ENCODE measurements around the gene CFAP65.

The CFAP65 gene

GRCh38 chr2:218961651-218962570 lies 79.4 kb downstream of the CFAP65 start:
- peak; percentile 42 to 43 for DNase-seq

GRCh38 chr2:218961229-218961628 lies 80.1 kb downstream of the CFAP65 start:
- DNase-seq, result no peak

- DNase-seq, result peak in 1 of 2 experiments; percentile 44
Observed at GRCh38 chr2:218960309-218961165, 80.8 kb downstream of the CFAP65 start.

- peak in 1 of 2 experiments; percentile 57 for DNase-seq
Observed at GRCh38 chr2:218959761-218960308, 81.5 kb downstream of the CFAP65 start.

DNA sequence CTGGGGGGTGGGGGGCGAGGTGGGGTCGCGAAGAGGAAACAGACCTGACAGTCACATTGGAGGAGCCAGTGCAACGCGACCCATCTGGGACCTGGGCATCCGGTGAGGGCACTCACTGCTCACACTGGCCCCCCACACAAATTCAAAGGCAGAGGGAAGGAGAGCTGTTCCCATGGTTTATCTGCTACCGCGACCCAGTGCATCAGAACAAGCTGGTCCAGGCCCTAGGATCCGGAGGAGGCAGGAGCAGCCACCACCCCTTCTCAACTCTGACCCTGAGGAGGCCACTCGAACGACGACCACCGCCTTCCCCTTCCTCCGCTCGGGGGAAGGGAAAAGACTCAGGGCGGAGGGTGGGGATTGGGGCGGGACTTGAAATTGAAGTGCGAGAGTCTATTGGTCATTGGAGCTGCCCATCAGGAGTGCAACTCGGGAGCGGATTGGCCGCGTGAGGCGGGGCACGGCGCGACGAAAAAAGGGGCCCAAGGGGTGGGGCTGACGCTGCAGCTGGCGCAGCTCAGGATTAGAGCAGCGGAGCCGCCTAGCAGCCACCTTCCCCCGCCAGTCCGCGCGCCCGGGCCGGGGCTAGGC lies 82.1 kb downstream of the CFAP65 start, which contains the start of gene CDK5R2:
CDK5R2 (plus strand) TSS at position 526 of the 591 bp plus-strand sequence. CDS start 155 bp downstream, outside the sequence.
- peak; percentile 89 to 95 for DNase-seq

DNA sequence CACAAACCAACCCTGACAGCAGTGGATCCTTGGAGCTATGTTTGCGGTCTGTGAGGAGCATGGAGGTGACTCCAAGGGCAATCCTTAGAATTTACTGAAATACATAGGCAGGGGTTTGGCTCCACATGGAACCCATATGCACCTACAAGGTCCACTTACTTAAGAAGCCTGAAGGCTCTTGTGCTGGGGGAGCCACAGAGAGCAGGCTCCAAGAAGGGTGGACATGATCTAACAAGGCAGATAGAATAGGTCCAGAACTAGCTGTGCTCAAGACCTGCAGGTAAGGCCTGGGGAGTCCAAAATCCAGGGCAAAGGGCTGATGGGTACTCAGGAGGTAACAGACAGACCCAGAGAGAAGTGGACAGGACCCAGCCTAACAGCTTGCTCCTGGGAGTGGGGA lies 83.0 kb downstream of the CFAP65 start:
- no peak for DNase-seq

GRCh38 chr2:218957671-218958070 lies 83.6 kb downstream of the CFAP65 start:
- DNase-seq, result no peak

DNA sequence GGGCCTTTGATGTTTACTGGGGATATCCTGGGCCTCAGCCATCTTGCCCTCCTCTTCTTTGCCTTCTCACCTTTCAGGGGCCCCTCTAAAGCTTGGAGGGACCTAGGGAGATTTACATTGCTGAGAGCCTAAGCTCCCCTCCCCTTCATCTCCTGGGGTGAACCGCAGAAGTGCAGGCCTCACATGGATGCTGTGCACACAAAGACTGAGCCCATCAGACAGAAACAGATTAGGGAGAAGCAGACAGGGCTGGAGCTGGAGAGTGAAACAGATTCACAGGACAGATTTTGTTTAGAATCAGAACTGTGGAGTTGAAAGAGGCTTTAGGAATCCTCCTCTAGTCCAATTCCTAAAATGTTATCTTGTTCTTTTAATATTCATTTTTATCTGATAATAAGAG lies 85.3 kb downstream of the CFAP65 start:
- DNase-seq, result no peak

DNA sequence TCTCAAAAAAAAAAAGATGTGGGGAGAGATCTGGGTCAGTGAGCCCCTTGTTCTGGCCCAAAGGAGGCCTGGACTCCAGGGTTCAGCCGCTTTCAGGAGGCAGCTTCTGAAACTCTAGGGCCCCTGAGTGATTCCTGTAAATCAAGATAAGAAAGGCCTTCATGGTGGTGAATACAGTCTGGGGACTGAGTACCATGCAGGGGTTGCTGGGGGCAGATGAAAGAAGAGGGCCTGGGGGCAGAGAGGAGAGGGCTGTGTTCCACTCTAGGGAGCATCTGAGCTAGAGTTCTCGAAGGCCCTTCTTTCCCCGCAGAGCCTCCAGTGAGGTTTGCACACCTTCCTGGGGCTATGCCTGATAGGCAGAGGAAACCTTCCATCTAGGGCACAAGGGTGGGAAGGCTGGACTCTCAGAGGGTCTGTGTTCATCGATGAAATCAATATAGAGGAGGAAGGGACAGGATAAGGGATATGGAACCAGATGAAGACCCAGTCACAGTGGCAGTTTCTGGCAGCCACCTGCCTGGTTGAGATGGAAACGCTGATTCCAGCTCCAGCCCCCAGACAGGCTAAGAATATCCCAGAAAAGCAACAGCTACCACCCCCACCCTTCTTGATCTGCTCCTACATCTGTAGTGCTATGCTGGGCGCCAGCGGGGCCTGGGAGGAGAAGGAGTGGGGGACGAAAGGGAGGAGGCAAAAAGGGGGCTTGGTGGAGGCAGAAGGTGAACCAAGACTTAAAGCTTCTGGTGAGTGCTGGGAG lies 86.6 kb downstream of the CFAP65 start:
- DNase-seq, result no peak

DNA sequence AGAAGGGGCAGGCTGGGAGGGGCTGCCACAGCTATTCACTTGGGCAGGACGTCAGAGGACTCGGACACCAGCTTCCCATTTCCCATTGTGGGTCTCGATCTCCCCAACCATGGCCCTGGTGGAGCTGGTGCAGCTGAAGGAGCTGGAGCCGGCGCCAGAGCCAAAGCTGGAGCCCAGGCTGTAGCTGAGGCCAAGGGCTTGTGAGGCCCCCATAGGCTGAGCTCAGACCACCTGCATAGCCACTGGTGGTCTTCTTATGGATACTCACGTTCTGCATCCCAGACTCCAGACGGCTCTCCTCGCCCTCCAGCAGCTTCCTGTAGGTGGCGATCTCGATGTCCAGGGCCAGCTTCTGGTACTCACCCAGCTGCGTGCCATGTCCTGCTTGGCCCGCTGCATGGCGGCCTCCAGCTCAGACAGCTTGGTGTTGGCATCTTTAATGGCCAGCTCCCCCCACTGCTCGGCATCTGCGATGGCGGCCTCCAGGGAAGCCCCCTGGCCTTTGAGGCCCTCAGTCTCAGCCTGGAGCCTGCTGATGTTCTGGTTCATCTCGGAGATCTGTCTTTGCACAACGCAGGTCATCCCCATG lies 87.9 kb downstream of the CFAP65 start:
- no peak for DNase-seq
